Bronchial epithelial cell (primary cell): ENCODE data around the gene ABLIM2. TPM values are rescaled to one million over a fixed set of nuclear protein-coding genes. Genes with fewer than 3 reads are reported as not detected.

Experiments
- DNase-seq: peaks from one replicate; pipeline ENCODE4 v3.0.0-alpha.2; 2010; ENCODE audit warnings: low read depth
- FAIRE-seq: peaks from 2 replicates; lab custom pipeline; 2011; peaks lifted over from hg19 to GRCh38; lab: Jason Lieb, UNC
- H3K27me3 ChIP-seq: 2 replicates; pipeline ENCODE4 v1.5.1; 2011; ENCODE audit warnings: low read length; ENCODE audit not compliant: control insufficient read depth, insufficient read depth
- H3K36me3 ChIP-seq: 2 replicates; pipeline ENCODE4 v1.5.1; 2011; ENCODE audit warnings: low read length; ENCODE audit not compliant: control insufficient read depth, insufficient read depth
- H3K4me3 ChIP-seq: 2 replicates; pipeline ENCODE4 v1.5.1; 2011; ENCODE audit warnings: mild to moderate bottlenecking, low read depth, low read length, control low read depth
- total RNA-seq: library from RNA; depleted of rRNA; stranded (reverse); fragments of >200 nt; gene quantifications from 2 replicates; pipeline ENCODE4 v1.2.1, GENCODE V29; 2014
- TF ChIP-seq, protein P1 (sequence below): IDR thresholded peaks from 2 replicates; pipeline ENCODE4 v1.5.1; 2011; ENCODE audit warnings: mild to moderate bottlenecking, moderate library complexity, low read length, control low read depth, inconsistent platforms; ENCODE audit not compliant: insufficient read depth, severe bottlenecking

The ABLIM2 gene
- total RNA-seq, 1 donor from 2014 or later, result 1.1 TPM

DNA sequence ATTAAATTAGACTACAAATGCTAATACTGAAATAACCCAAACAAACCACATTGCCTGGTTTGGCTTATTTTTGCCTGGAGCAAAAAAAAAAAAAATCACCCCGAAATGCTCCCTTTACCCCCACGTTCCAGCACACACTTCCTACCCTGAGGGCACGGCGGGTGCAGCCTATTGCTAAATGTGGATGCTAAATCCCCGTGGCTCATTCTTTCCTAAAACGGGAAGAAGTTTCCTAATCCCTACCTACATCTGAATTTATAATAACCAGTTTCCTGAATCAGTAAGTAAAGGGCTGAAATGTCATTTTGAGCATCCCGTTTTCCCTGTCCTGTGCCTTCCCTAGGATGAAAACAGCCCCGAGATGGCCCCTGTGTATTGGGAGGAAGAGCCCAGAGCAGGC, 97.0 kb downstream of the ABLIM2 start:
- no peak for DNase-seq
- TF ChIP-seq, protein P1, sequence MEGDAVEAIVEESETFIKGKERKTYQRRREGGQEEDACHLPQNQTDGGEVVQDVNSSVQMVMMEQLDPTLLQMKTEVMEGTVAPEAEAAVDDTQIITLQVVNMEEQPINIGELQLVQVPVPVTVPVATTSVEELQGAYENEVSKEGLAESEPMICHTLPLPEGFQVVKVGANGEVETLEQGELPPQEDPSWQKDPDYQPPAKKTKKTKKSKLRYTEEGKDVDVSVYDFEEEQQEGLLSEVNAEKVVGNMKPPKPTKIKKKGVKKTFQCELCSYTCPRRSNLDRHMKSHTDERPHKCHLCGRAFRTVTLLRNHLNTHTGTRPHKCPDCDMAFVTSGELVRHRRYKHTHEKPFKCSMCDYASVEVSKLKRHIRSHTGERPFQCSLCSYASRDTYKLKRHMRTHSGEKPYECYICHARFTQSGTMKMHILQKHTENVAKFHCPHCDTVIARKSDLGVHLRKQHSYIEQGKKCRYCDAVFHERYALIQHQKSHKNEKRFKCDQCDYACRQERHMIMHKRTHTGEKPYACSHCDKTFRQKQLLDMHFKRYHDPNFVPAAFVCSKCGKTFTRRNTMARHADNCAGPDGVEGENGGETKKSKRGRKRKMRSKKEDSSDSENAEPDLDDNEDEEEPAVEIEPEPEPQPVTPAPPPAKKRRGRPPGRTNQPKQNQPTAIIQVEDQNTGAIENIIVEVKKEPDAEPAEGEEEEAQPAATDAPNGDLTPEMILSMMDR, result no peak
- Histone ChIP-seq H3K27me3 (no peaks in the 10 kb centered on the region), H3K4me3 (no peak overlapping the region), H3K36me3 (no peaks in the 10 kb centered on the region)
- FAIRE-seq, result no peak

GRCh38 chr4:8061145-8061544, 97.5 kb downstream of the ABLIM2 start:
- Histone ChIP-seq H3K4me3 (no peak overlapping the region), H3K27me3 (no peaks in the 10 kb centered on the region), H3K36me3 (no peaks in the 10 kb centered on the region)
- TF ChIP-seq, protein P1, result no peak
- FAIRE-seq (no peak), DNase-seq (no peak)

GRCh38 chr4:8060632-8061031, 98.0 kb downstream of the ABLIM2 start:
- no peak for FAIRE-seq
- Histone ChIP-seq H3K27me3 (no peaks in the 10 kb centered on the region), H3K36me3 (no peaks in the 10 kb centered on the region), H3K4me3 (no peak overlapping the region)
- DNase-seq, result no peak
- TF ChIP-seq, protein P1, result no peak

DNA sequence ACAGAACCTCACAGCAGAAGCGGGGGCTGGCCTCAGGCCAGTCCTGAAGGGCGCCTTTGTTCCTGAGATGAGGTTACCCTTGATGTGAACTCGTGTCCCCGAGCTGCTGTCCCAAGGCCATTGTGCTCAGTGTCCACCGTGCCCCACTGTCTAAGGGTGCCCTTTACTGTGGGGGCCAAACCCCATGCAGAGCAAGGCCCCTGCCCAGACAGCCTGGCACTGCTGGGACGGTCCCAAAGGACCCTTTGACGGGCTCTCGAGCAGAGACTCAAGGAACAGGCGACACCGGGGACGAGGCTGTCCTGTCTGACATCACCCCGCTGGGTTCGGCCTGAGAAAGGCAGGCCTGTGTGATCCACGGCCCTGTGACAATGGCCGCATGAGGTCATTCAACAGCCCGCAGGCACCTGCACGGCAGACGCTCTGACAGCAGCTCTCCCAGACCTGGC, 100.6 kb downstream of the ABLIM2 start:
- Histone ChIP-seq H3K27me3 (no peaks in the 10 kb centered on the region), H3K36me3 (no peaks in the 10 kb centered on the region), H3K4me3 (no peak overlapping the region)
- TF ChIP-seq, protein P1, result no peak
- FAIRE-seq (no peak), DNase-seq (no peak)

GRCh38 chr4:8055206-8055605, 103.4 kb downstream of the ABLIM2 start:
- DNase-seq (no peak), FAIRE-seq (no peak)
- no peak overlapping the region for H3K4me3 ChIP-seq
- TF ChIP-seq, protein P1, result no peak
- H3K27me3 ChIP-seq, result no peaks in the 10 kb centered on the region
- H3K36me3 ChIP-seq, result no peaks in the 10 kb centered on the region
